Testis (tissue), 3 donors: ENCODE results near the gene EPHB1. TPM values are rescaled to one million over a fixed set of nuclear protein-coding genes. Genes with fewer than 3 reads are reported as not detected.

ENCODE experiments used
- DNase-seq: peaks from one replicate; pipeline ENCODE4 v3.0.0-alpha.2; 2019
- H3K27ac ChIP-seq, 2 donors: fragments of 200-600 bp; sonication (generic); one replicate each; pipeline ENCODE4 v1.5.1; 2019
- H3K27me3 ChIP-seq: fragments of 200-600 bp; sonication (generic); one replicate; pipeline ENCODE4 v1.5.1; 2019
- H3K36me3 ChIP-seq: fragments of 200-600 bp; sonication (generic); one replicate; pipeline ENCODE4 v1.5.1; 2017; ENCODE audit warnings: low read depth; ENCODE audit errors: missing control alignments
- H3K4me1 ChIP-seq: fragments of 200-600 bp; sonication (generic); one replicate; pipeline ENCODE4 v1.5.1; 2019
- H3K4me3 ChIP-seq, 2 donors: fragments of 200-600 bp; sonication (generic); one replicate each; pipeline ENCODE4 v1.5.1; 2017 to 2019
- H3K9me3 ChIP-seq: fragments of 200-600 bp; sonication (generic); one replicate; pipeline ENCODE4 v1.5.1; 2017
- CTCF ChIP-seq, 3 experiments: fragments of 450-650 bp in 2 of 3; fragments of 200-600 bp in 1 of 3; sonication (generic) in 1 of 3; IDR thresholded peaks; one replicate each; pipeline ENCODE4 v1.5.1; 2016 to 2019; ENCODE audit warnings: antibody characterized with exemption in 3 of 3, mild to moderate bottlenecking in 2 of 3, moderate library complexity in 1 of 3
- POLR2A ChIP-seq: fragments of 450-650 bp; IDR thresholded peaks from one replicate; pipeline ENCODE4 v1.6.1; 2017; ENCODE audit warnings: antibody characterized with exemption, mild to moderate bottlenecking, moderate library complexity
- WGBS, 2 donors: methylation state at CpG; one replicate each; pipeline ENCODE4 v1.1.5; 2018; 5-methylcytosine and 5-hydroxymethylcytosine counted together
- intact Hi-C: fragments of 100-400 bp; cut with DNase I; formaldehyde crosslinking; loops from one replicate; pipeline ENCODE4 v1.15.1; 2023; ENCODE audit warnings: low total_unique reads
- polyA plus RNA-seq: library from polyadenylated mRNA; stranded (reverse); fragments of 350-450 nt; fragmentation: Illumina TruSeq; extraction: RNeasy Lipid Tissue Mini Kit (QIAGEN cat#74804); gene quantifications from one replicate; pipeline ENCODE4 v1.2.3, GENCODE V29; 2014; ENCODE audit warnings: low read depth, low replicate concordance; ENCODE audit not compliant: insufficient read depth
- total RNA-seq, 2 donors: library from RNA; depleted of rRNA; stranded (reverse); fragments of >200 nt; gene quantifications; one replicate each; pipeline ENCODE4 v1.2.3, GENCODE V29; 2016

The EPHB1 gene
- total and polyA plus RNA-seq, 3 donors from 2014 or later, result 20.8 to 37.1 (median 31.3) TPM

GRCh38 chr3:134911586-134912548, 116.8 kb downstream of the EPHB1 start:
- intact Hi-C loops, result no loop called here
- Histone ChIP-seq H3K4me3 (no peak overlapping the region), H3K4me1 (no peaks in the 10 kb centered on the region), H3K9me3 (no peaks in the 10 kb centered on the region), H3K36me3 (no peaks in the 10 kb centered on the region), H3K27me3 (no peaks in the 10 kb centered on the region), H3K27ac (no peak overlapping the region)
- TF ChIP-seq CTCF (IDR thresholded peaks at IDR 0.05), result no peak
- no peak for TF ChIP-seq POLR2A
- DNase-seq, result no peak
- 88 to 92% methylated on average over 6 to 11 of the region's 11 CpGs for WGBS, 2 donors

GRCh38 chr3:134916276-134916961, 121.4 kb downstream of the EPHB1 start:
- no peaks in the 10 kb centered on the region for H3K36me3 ChIP-seq
- no peak overlapping the region for H3K4me3 ChIP-seq
- H3K27me3 ChIP-seq, result no peaks in the 10 kb centered on the region
- intact Hi-C loops, result no loop called here
- DNase-seq, result no peak
- no peaks in the 10 kb centered on the region for H3K4me1 ChIP-seq
- 89 to 94% methylated on average over 11 to 28 of the region's 37 CpGs for WGBS, 2 donors
- TF ChIP-seq CTCF (IDR thresholded peaks at IDR 0.05) (no peak), POLR2A (no peak)
- no peaks in the 10 kb centered on the region for H3K9me3 ChIP-seq
- no peak overlapping the region for H3K27ac ChIP-seq

GRCh38 chr3:134917631-134918030, 122.6 kb downstream of the EPHB1 start:
- Histone ChIP-seq H3K36me3 (no peaks in the 10 kb centered on the region), H3K27ac (no peak overlapping the region), H3K4me1 (no peaks in the 10 kb centered on the region), H3K9me3 (no peaks in the 10 kb centered on the region), H3K27me3 (no peaks in the 10 kb centered on the region), H3K4me3 (no peak overlapping the region)
- intact Hi-C loops, result no loop called here
- DNase-seq, result no peak
- TF ChIP-seq CTCF (IDR thresholded peaks at IDR 0.05) (no peak), POLR2A (no peak)

- DNase-seq, result no peak
- Histone ChIP-seq H3K4me1 (no peaks in the 10 kb centered on the region), H3K4me3 (no peak overlapping the region), H3K27me3 (no peaks in the 10 kb centered on the region), H3K9me3 (no peaks in the 10 kb centered on the region), H3K36me3 (no peaks in the 10 kb centered on the region), H3K27ac (no peak overlapping the region)
- intact Hi-C loops, result no loop called here
- WGBS, 2 donors, result 13 to 50% methylated on average over 1 of the region's 1 CpG
- TF ChIP-seq CTCF (IDR thresholded peaks at IDR 0.05), result no peak
- TF ChIP-seq POLR2A, result no peak
These were observed 123.4 kb downstream of the EPHB1 start for GRCh38 chr3:134918441-134918840.
